WTC11 (cell line): ENCODE data around the gene ADGRL3. TPM values are rescaled to one million over a fixed set of nuclear protein-coding genes. Genes with fewer than 3 reads are reported as not detected.
"Not testable (repeated sequence)": the region's sequence is repeated elsewhere in the genome, so short reads cannot be mapped to it uniquely, and the experiment has no call there.

ENCODE experiments used
- ATAC-seq: fragments of 200-7000 bp; cut with Tn5 transposase; 2 replicates; pipeline ENCODE4 v1.10.0; 2021; ENCODE audit warnings: mild to moderate bottlenecking, moderate library complexity
- CTCF ChIA-PET: fragments of 300-600 bp; sonication (Branson Sonifier 250); formaldehyde crosslinking; loops from one replicate; lab custom pipeline; 2021; ENCODE audit warnings: antibody characterized with exemption; lab: Charles Lee
- POLR2A ChIA-PET: fragments of 350-600 bp; sonication (Branson Sonifier 250); formaldehyde crosslinking; loops from one replicate; lab custom pipeline; 2021; ENCODE audit warnings: antibody characterized with exemption; lab: Charles Lee
- DNase-seq: peaks from one replicate; pipeline ENCODE4 v3.0.0; 2021; ENCODE audit warnings: low spot score
- H3K27ac Mint-ChIP-seq: 2 replicates; pipeline ENCODE4 v1.8.0; 2021; ENCODE audit warnings: mixed read lengths
- H3K27me3 Mint-ChIP-seq: 2 replicates; pipeline ENCODE4 v1.8.0; 2021; ENCODE audit warnings: low read depth, mild to moderate bottlenecking, moderate library complexity, mixed read lengths
- H3K36me3 Mint-ChIP-seq: 2 replicates; pipeline ENCODE4 v1.8.0; 2021; ENCODE audit warnings: mixed read lengths
- H3K4me1 Mint-ChIP-seq: 2 replicates; pipeline ENCODE4 v1.8.0; 2022; ENCODE audit warnings: mixed read lengths
- H3K4me3 Mint-ChIP-seq: 2 replicates; pipeline ENCODE4 v1.8.0; 2021; ENCODE audit warnings: mild to moderate bottlenecking, moderate library complexity, mixed read lengths
- H3K9me3 Mint-ChIP-seq: 2 replicates; pipeline ENCODE4 v1.8.0; 2021; ENCODE audit warnings: mixed read lengths
- CBFB ChIP-seq: sonication (generic); formaldehyde crosslinking; IDR thresholded peaks from 2 replicates; pipeline ENCODE4 v1.8.1; 2022; ENCODE audit warnings: mild to moderate bottlenecking, low read depth, missing genetic modification reagents
- CTCF ChIP-seq: fragments of 200-600 bp; IDR thresholded peaks from 2 replicates; pipeline ENCODE4 v1.8.0; 2022; ENCODE audit warnings: antibody characterized with exemption
- ELF4 ChIP-seq: sonication (generic); formaldehyde crosslinking; IDR thresholded peaks from 2 replicates; pipeline ENCODE4 v1.8.1; 2022; ENCODE audit warnings: low read depth, mild to moderate bottlenecking, moderate library complexity, missing genetic modification reagents
- EMX1 ChIP-seq: fragments of 250-450 bp; sonication (Bioruptor Pico); IDR thresholded peaks from 2 replicates; pipeline ENCODE4 v1.8.0; 2021; ENCODE audit warnings: mild to moderate bottlenecking
- GTF2I ChIP-seq: fragments of 250-450 bp; sonication (Bioruptor Pico); conservative IDR thresholded peaks from 2 replicates; pipeline ENCODE4 v1.4.0; 2021; ENCODE audit warnings: mild to moderate bottlenecking
- KAT7 ChIP-seq: sonication (generic); formaldehyde crosslinking; IDR thresholded peaks from 2 replicates; pipeline ENCODE4 v1.8.1; 2023; ENCODE audit warnings: missing genetic modification reagents, mild to moderate bottlenecking, borderline replicate concordance
- TP53 ChIP-seq: sonication (generic); formaldehyde crosslinking; IDR thresholded peaks from 2 replicates; pipeline ENCODE4 v1.8.1; 2023; ENCODE audit warnings: mild to moderate bottlenecking, missing genetic modification reagents
- USF2 ChIP-seq: sonication (generic); formaldehyde crosslinking; IDR thresholded peaks from 2 replicates; pipeline ENCODE4 v1.8.1; 2023; ENCODE audit warnings: mild to moderate bottlenecking, missing genetic modification reagents, moderate library complexity
- ZMAT4 ChIP-seq: fragments of 250-450 bp; sonication (Bioruptor Pico); IDR thresholded peaks from 2 replicates; pipeline ENCODE4 v1.9.0; 2021; ENCODE audit warnings: mild to moderate bottlenecking
- ZNF138 ChIP-seq: sonication (generic); formaldehyde crosslinking; conservative IDR thresholded peaks from 2 replicates; pipeline ENCODE4 v1.8.1; 2022; ENCODE audit warnings: mild to moderate bottlenecking, moderate library complexity, missing genetic modification reagents
- ZNF281 ChIP-seq: sonication (generic); formaldehyde crosslinking; IDR thresholded peaks from 2 replicates; pipeline ENCODE4 v1.8.0; 2023; ENCODE audit warnings: mild to moderate bottlenecking, missing genetic modification reagents
- ZNF416 ChIP-seq: fragments of 250-450 bp; sonication (Bioruptor Pico); IDR thresholded peaks from 2 replicates; pipeline ENCODE4 v1.9.0; 2021; ENCODE audit warnings: mild to moderate bottlenecking, inconsistent platforms
- ZNF425 ChIP-seq: fragments of 250-450 bp; sonication (Bioruptor Pico); conservative IDR thresholded peaks from 2 replicates; pipeline ENCODE4 v1.9.0; 2021; ENCODE audit warnings: mild to moderate bottlenecking
- total RNA-seq: library from RNA; stranded (reverse); gene quantifications from 3 replicates; pipeline ENCODE4 v1.2.3, GENCODE V29; 2021
- TF ChIP-seq, protein P1 (sequence below): fragments of 250-450 bp; sonication (Bioruptor Pico); IDR thresholded peaks from 2 replicates; pipeline ENCODE4 v1.9.0; 2021; ENCODE audit warnings: moderate library complexity, mild to moderate bottlenecking, inconsistent platforms, borderline replicate concordance

Gene ADGRL3
- total RNA-seq, 1 experiment from 2014 or later: 8.7 TPM

GRCh38 chr4:61507091-61507490 lies 307.0 kb downstream of the ADGRL3 start:
- ATAC-seq (no peak), DNase-seq (no peak)
- no peak for TF ChIP-seq ZMAT4
- TF ChIP-seq USF2 (CRISPR knock-in tag): no peak
- TF ChIP-seq, protein P1, sequence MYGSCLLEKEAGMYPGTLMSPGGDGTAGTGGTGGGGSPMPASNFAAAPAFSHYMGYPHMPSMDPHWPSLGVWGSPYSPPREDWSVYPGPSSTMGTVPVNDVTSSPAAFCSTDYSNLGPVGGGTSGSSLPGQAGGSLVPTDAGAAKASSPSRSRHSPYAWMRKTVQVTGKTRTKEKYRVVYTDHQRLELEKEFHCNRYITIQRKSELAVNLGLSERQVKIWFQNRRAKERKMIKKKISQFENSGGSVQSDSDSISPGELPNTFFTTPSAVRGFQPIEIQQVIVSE (CRISPR knock-in tag): no peak
- TF ChIP-seq ZNF138 (CRISPR knock-in tag): no peak
- TF ChIP-seq CBFB: no peak
- no peak for TF ChIP-seq EMX1 (CRISPR knock-in tag)
- no peak for TF ChIP-seq KAT7 (CRISPR knock-in tag)
- TF ChIP-seq GTF2I (CRISPR knock-in tag): no peak
- TF ChIP-seq, all 79 proteins: peak for 0

DNA sequence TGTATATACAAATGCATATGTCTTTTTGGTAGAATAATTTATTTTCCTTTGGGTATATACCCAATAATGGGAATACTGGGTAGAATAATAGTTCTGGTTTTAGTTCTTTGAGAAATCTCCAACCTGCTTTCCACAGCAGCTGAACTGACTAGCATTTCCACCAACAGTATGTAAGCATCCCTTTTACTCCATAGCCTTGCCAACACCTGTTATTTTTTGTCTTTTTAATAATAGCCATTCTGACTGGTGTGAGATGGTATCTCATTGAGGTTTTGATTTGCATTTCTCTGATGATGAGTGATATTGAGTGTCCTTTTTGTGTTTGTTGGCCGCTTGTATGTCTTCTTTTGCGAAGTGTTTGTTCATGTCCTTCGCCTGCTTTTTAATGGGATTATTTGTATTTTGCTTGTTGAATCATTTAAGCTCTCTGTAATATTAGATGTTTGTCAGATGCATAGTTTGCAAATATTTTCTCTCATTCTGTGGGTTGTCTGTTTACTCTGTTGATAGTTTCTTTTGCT lies 309.7 kb downstream of the ADGRL3 start:
- H3K36me3 Mint-ChIP-seq, H3K9me3 Mint-ChIP-seq, H3K4me3 Mint-ChIP-seq, DNase-seq, POLR2A ChIA-PET, CTCF ChIA-PET, H3K27me3 Mint-ChIP-seq, H3K27ac Mint-ChIP-seq, ATAC-seq: not testable (repeated sequence)
- peaks cover 11% of the 10 kb centered on the region for H3K4me1 Mint-ChIP-seq

More at GRCh38 chr4:61507091-61507490, 307.0 kb downstream of the ADGRL3 start:
- Mint-ChIP-seq H3K9me3 (peaks cover 10% of the 10 kb centered on the region; the same call in 1 of the 2 replicates), H3K27ac (no peak overlapping the region), H3K36me3 (peaks cover 3% of the 10 kb centered on the region; the same call in 1 of the 2 replicates), H3K27me3 (no peaks in the 10 kb centered on the region), H3K4me1 (0 out of 2 replicates have a peak, but pooled peaks cover 2% of the 10 kb centered on the region), H3K4me3 (no peak overlapping the region)
- POLR2A ChIA-PET: no interaction called here
- CTCF ChIA-PET: interaction anchor here (1.2 kb wide), 1 partner anchor 10 kb away, joined by 3 read pairs; no protein-coding TSS in a partner anchor

GRCh38 chr4:61511716-61512488 lies 311.8 kb downstream of the ADGRL3 start:
- Mint-ChIP-seq H3K4me1 (peaks cover 21% of the 10 kb centered on the region), H3K27ac (no peak overlapping the region), H3K4me3 (no peak overlapping the region), H3K27me3 (no peaks in the 10 kb centered on the region), H3K36me3 (peaks cover 3% of the 10 kb centered on the region; the same call in 1 of the 2 replicates), H3K9me3 (peaks cover 10% of the 10 kb centered on the region; the same call in 1 of the 2 replicates)
- POLR2A ChIA-PET: no interaction called here
- CTCF ChIA-PET: interaction anchor here (1.2 kb wide), 1 partner anchor 79 kb away, joined by 5 read pairs; no protein-coding TSS in a partner anchor
- DNase-seq: no peak
- ATAC-seq: no peak
- TF ChIP-seq EMX1 (CRISPR knock-in tag) (no peak), TP53 (CRISPR knock-in tag) (no peak), ZNF281 (CRISPR knock-in tag) (no peak), ELF4 (CRISPR knock-in tag) (no peak), ZMAT4 (no peak), CTCF (no peak), ZNF416 (CRISPR knock-in tag) (no peak), ZNF425 (CRISPR knock-in tag) (no peak)
